ENCODE measurements around the gene SPTBN5. TPM values are rescaled to one million over a fixed set of nuclear protein-coding genes. Genes with fewer than 3 reads are reported as not detected.

Gene SPTBN5
- total RNA-seq, result 0.53 and 0.68 TPM in 2 replicates

GRCh38 chr15:41893422-41894250 is at the start of gene SPTBN5:
SPTBN5 (minus strand) TSS chr15:41894053; CDS start chr15:41893497, 556 bp downstream.

DNA sequence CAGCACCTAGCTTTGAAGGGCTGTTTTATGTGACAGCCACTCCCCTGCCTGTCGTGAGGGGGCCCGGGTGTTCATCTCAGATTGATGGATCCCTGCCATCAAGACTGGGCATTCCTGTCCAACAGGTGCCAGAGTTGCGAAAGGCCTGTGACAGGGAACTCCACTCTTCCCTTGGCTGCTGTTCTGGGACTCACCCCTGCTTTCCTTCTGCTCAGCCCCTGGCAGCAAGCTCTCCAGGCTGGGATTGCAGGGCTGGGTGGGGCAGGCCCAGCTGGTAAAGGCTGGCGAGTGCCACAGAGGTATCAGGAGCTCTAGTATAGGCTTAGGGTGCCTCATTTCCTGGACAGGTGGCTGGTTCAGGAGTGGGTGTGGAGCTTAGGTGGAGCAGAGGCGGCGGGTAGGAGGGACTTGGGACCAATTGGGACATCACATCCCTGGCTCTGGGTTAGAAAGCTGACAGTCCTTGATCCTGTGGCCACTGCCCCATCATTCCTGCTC is 55.4 kb downstream of the SPTBN5 start, which contains the start of gene PLA2G4B:
Gene PLA2G4B, plus strand, starts transcription at position 448 of the 498 bp plus-strand sequence. CDS start 67 bp downstream, outside the sequence.

GRCh38 chr15:41827880-41828806 is 65.7 kb downstream of the SPTBN5 start, which contains the start of gene JMJD7:
JMJD7 (plus strand) TSS chr15:41828092; CDS start chr15:41828125, 33 bp downstream.

Other genes with a start within 250 kb of the SPTBN5 start
- 27.6 and 35.5 TPM in 2 replicates for gene MGA, start 233.6 kb downstream of the SPTBN5 start, total RNA-seq
- gene MAPKBP1, start 119.6 kb downstream of the SPTBN5 start, total RNA-seq, result 14.3 and 15.6 TPM in 2 replicates
- gene JMJD7, start 66.0 kb downstream of the SPTBN5 start, total RNA-seq, result 0.66 and 2.1 TPM in 2 replicates
- gene PLA2G4B, start 55.2 kb downstream of the SPTBN5 start, total RNA-seq, result 0.50 and 0.79 TPM in 2 replicates
- gene EHD4, start 78.5 kb upstream of the SPTBN5 start, total RNA-seq, result 19.4 and 25.2 TPM in 2 replicates
- gene PLA2G4E, start 127.0 kb upstream of the SPTBN5 start, total RNA-seq, result not detected in 2 replicates
- gene PLA2G4D, start 200.5 kb upstream of the SPTBN5 start, total RNA-seq, result not detected in 2 replicates